ENCODE results near the gene KCTD3.

The KCTD3 gene

GRCh38 chr1:215566556-215567490 lies at the start of gene KCTD3:
Gene KCTD3 (plus strand): TSS chr1:215567304. CDS start chr1:215567686, 382 bp downstream.
- DNase-seq (ENCODE audit: low read depth, low spot score): no peak

GRCh38 chr1:215517441-215517891 lies 49.6 kb upstream of the KCTD3 start:
- no peak for DNase-seq (ENCODE audit: low read depth, low spot score)

GRCh38 chr1:215518594-215518993 lies 48.5 kb upstream of the KCTD3 start:
- no peak for DNase-seq (ENCODE audit: low read depth, low spot score)

- no peak for DNase-seq (ENCODE audit: low read depth, low spot score)
Observed at GRCh38 chr1:215521279-215521678, 45.8 kb upstream of the KCTD3 start.

GRCh38 chr1:215523128-215523861 lies 43.8 kb upstream of the KCTD3 start:
- DNase-seq (ENCODE audit: low read depth, low spot score): no peak

DNA sequence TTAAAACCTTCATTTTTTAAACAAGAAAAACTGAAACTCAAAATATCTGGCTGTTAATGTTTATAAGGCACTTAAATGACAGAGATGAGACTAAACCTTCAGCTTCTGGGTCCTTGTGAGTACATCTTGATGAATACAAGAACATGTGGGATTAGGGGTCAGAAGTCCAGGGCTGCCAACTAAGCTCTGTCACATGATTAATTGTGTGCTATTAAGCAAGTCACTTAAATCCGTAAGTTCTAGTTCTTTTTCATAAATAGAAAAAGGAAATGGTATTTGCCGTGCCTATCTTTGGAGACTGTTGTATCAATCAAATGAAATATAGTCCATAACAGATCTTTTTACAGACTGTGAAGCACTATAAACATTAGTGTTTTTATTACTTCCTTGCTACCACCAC lies 43.2 kb upstream of the KCTD3 start:
- no peak for DNase-seq (ENCODE audit: low read depth, low spot score)

- no peak for DNase-seq (ENCODE audit: low read depth, low spot score)
Observed at GRCh38 chr1:215526147-215526845, 40.8 kb upstream of the KCTD3 start.

DNA sequence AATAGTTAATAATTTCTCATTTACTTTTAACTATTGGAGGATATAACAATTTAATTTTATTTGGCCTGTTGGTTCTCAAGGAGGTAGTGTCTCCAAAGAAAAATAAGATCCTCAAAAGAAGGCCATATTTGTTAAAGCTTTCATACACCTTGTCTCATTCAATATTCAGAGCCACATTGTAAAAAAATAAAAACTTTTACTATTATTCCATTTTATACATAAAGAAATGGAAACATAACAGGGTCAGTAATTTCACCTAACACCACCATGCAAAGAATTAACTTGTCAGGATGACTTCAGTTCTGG lies 40.3 kb upstream of the KCTD3 start:
- no peak for DNase-seq (ENCODE audit: low read depth, low spot score)

DNA sequence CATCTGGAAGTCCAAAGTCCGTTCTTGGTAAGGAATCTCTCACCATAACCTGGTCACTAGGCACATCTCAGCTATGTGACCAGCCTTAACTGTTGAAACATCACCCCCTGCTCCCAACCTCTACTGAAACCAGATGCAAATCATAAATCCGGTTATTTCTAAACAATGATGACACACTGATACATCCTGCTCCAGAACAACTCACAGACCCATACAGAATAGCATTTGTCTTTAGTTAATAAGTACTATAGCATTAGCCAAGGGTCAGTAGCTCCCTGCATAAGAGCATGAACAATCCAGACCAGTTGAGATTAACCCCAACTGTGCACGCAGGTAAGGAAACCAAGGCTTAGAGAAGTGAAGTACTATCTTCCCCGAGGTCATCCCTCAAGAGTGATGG lies 38.0 kb upstream of the KCTD3 start:
- no peak for DNase-seq (ENCODE audit: low read depth, low spot score)

DNA sequence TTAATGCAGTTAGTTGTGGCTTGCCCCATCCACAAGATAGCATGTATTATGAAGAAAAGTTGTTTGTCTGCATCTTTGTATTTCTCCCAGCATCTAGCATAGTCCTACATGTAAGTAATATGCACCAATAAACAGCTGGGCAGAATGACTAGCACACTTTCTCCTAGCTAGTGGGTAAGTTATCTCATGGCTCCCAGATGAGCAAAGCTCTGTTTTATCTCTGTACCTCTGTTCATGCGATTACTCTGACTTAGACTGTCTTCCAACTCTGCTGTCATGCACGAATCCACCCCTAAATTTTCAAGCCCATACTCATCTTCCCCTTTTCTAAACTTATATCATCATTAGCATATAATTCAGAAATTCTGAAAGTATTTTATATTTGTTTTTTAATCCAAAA lies 37.5 kb upstream of the KCTD3 start:
- no peak for DNase-seq (ENCODE audit: low read depth, low spot score)

GRCh38 chr1:215530401-215530984 lies 36.6 kb upstream of the KCTD3 start:
- no peak for DNase-seq (ENCODE audit: low read depth, low spot score)

DNA sequence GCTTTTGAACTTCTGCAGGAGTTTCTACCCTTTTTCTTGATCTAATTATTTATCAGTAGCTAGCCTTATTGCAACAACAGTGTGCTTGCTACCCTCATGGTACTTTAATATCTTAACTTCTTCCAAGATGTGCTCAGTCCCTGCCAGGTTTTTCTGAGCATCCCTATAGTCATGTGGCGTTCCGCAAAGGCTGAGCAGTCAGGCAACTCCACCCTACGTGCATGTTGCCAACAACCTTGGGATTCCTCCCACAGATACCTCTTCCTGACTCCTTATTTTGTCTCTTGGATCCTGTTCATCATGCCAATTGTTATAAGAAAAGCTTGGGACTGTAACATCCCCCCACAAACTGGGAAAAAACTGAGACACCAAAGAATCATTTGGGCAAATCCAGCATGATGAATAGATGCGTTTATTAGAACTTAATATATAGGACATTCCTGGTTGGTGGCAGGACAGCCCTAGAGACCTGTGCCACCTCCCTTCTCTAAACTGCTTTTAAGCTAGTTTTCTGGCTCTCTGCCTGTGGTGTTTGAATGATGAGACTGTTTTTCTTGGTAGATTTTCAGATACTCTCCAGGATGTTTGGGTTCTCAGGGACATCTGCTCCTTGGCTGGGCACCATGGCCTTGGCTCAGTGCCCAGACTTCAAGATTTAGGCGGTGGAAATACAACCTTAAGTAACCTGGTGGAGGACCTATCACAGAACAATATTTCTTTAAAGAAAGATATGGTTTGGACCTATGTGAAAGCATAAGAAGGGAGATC lies 27.1 kb upstream of the KCTD3 start:
- no peak for DNase-seq (ENCODE audit: low read depth, low spot score)

DNA sequence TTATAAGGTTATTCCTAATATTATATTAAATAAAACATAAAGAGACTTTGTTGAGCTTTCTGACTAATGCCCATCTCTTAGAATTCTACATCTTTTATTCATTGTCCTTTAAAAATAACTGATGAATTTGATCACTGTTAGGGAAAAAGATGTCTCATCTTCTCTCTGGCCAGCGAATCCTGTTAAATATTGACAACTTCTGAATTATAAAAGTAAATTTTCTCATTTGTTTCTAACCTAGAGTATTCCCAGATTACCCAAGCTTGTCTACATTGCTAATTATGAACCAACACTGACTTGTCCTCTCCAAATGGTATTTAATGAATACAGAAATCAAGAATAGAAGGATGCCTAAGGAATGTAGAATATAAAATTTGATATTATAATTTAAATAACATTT lies 24.8 kb upstream of the KCTD3 start:
- DNase-seq (ENCODE audit: low read depth, low spot score): no peak

GRCh38 chr1:215543191-215543606 lies 23.9 kb upstream of the KCTD3 start:
- no peak for DNase-seq (ENCODE audit: low read depth, low spot score)

- DNase-seq (ENCODE audit: low read depth, low spot score): no peak
Observed at GRCh38 chr1:215543806-215544205, 23.3 kb upstream of the KCTD3 start.

DNA sequence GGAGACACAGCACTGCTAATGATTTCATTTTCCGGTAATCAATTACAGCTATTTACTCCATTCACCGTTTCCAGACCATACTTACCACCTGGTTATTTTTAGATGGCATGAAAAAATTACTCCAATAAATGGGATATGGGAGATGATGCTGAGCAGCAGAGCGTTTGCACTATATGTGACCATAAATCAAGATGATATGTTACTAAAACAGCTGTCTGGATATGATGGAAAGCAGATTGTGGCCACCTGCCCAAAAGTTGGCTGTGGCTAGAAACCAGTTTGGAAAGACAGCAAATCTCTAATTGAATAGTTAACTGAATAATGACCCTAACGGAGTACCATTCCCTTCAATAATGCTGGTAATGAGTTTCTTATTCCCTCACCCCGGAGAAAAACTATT lies 22.5 kb upstream of the KCTD3 start:
- DNase-seq (ENCODE audit: low read depth, low spot score): no peak

DNA sequence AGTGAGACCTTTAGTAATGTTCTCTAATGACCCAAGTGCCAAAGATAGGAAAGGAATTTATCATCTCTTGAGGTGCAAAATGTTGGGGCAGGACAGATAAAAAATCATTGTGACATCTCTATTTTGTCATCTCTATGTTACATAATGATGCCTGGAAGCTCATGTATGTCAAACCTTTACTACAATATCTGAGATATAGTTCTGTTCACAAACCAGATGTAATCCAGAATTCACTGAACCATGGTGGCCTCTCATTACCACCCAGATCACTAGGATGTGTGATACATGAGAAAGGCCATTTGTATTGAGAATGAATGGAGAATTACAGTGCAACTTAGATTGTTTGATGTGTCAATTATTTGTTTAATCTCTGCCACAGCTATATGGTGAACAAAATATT lies 22.0 kb upstream of the KCTD3 start:
- no peak for DNase-seq (ENCODE audit: low read depth, low spot score)

DNA sequence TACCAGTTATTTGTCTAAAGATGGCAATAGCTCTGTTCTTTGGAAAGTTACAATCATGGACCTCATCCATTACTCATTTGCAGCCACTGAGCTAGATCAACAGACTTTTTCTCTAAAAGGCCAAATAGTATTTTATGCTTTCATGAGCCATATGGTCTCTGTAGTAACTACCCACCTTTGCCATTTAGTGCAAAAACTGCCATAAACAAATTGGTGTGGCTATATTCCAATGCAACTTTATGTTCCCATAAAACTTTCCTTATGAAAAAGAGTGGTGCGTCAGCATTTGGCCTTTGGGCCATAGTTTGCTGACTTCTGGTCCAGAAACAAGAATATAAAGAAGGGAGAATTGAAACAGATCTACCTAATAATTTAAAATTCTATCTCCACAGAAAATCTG lies 20.1 kb upstream of the KCTD3 start:
- no peak for DNase-seq (ENCODE audit: low read depth, low spot score)

GRCh38 chr1:215551806-215552205 lies 15.3 kb upstream of the KCTD3 start:
- no peak for DNase-seq (ENCODE audit: low read depth, low spot score)

GRCh38 chr1:215554865-215555264 lies 12.2 kb upstream of the KCTD3 start:
- no peak for DNase-seq (ENCODE audit: low read depth, low spot score)

DNA sequence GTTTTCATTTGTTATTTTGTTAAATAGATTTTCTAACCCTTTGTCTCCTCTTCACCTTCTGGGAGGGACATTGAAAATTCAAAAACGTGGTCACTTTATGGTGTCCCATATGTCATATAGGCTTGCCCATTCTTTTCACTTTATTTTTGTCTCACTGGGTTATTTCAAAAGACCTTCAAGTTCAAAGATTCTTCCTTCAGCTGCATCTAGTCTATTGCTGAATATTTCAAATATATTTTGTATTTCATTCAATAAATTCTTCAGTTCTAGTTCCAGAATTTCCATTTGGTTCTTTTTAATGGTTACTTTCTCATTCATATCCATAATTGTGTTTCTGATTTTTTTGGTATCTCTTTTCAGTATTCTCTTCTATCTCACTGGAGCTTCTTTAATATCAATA lies 11.6 kb upstream of the KCTD3 start:
- no peak for DNase-seq (ENCODE audit: low read depth, low spot score)
